ENCODE measurements around the gene KIF4A.

DNA sequence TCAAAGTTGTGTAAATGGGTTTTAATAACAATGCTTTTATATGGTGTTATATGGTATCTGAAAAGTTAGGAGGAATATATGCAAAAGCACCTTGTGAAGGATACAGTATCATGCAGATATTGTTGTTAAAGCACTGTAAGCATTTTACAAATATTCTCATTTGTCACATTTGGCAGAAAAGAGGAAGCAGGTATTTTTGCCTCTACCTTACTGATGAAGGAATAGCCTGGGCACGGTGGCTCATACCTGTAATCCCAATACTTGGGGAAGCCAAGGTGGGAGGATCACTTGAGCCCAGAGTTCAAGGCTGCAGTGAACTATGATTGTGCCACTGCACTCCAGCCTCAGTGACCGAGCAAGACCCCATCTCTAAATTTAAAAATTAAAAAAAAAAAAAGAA, 121.0 kb downstream of the KIF4A start:
- no peak for TF ChIP-seq POLR2A (IDR thresholded peaks at IDR 0.05)
- TF ChIP-seq, protein P1, sequence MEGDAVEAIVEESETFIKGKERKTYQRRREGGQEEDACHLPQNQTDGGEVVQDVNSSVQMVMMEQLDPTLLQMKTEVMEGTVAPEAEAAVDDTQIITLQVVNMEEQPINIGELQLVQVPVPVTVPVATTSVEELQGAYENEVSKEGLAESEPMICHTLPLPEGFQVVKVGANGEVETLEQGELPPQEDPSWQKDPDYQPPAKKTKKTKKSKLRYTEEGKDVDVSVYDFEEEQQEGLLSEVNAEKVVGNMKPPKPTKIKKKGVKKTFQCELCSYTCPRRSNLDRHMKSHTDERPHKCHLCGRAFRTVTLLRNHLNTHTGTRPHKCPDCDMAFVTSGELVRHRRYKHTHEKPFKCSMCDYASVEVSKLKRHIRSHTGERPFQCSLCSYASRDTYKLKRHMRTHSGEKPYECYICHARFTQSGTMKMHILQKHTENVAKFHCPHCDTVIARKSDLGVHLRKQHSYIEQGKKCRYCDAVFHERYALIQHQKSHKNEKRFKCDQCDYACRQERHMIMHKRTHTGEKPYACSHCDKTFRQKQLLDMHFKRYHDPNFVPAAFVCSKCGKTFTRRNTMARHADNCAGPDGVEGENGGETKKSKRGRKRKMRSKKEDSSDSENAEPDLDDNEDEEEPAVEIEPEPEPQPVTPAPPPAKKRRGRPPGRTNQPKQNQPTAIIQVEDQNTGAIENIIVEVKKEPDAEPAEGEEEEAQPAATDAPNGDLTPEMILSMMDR (IDR thresholded peaks at IDR 0.05), result no peak
- TF ChIP-seq POLR2AphosphoS5 (IDR thresholded peaks at IDR 0.05), result no peak

All from prostate gland (tissue), 2 donors.